SH-SY5Y (cell line): ENCODE data around the gene IRF4.

Experiments used
- GATA2 ChIP-seq: IDR thresholded peaks from 2 replicates; pipeline ENCODE4 v1.6.1; 2011; ENCODE audit warnings: mild to moderate bottlenecking, low read depth, low read length
- GATA3 ChIP-seq: IDR thresholded peaks from 2 replicates; pipeline ENCODE4 v1.6.1; 2011; ENCODE audit warnings: low read depth, mild to moderate bottlenecking, low read length, moderate library complexity

DNA sequence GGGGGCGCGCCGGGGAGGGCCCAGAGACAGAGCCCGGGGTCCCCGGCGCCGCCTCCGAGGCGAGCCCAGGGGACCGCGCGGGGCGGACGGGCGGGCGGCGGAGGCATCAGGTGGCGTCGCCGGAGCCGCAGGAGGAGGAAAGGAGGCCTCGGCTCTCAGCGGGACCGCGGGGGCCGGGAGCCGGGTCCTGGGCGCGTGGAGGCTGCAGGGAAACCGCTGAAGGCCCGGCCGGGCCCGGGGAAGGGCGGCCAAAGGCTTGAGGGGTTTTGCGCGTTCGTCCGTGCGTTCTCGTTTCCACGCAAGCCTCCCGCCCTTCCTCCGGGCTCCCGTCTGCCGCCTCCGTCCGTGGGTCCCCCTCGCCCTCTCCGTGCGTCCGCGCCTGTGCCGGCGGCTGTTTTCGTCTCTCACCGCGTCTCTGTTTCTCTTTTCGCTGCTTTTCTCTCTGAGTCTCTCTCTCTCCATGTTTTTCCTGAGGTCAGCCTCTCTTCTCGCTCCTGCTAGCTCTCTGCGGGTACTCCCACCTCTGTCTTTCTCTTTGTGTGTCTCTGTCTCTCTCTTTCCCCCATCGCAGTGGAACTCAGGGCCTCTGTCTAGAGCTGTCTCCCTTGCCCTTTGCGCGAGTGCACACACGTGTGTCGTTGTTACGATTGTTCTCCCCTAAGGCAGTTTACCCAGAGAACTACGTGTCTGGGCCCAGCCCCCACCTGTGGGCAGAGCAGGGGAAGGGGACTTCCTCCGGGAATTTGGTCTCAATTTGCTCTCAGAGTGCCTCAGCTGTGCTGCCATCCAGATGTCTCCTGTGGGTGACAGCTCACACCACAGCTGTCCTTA is 2.1 kb downstream of the IRF4 start:
- TF ChIP-seq GATA2: no peak
- TF ChIP-seq GATA3: no peak
